Measurements from ENCODE around the gene NFYA. TPM values are rescaled to one million over a fixed set of nuclear protein-coding genes. Genes with fewer than 3 reads are reported as not detected.

NFYA gene
- total RNA-seq, 1 donor from 2014 or later, result 47.9 TPM

DNA sequence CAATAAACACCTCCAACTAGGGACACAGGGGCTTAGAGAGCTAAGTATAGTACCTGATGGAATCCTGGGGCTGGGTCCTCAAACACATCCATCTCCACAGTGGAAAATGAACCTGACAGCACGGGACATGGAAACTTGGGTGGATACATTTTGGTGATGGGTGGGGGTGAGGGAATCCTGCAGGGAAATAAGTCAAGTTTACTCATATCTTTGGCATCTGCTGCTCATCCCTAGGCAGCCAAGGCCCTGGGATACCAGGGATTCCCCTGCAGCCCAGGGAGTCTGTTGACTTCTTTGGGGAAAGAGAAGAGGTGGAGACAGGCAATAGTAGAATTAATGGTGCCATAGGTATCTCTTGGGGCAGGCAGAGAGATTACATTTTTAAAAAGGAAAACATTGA, 13.2 kb upstream of the NFYA start:
- Mint-ChIP-seq H3K9me3 (no peaks in the 10 kb centered on the region), H3K27ac (no peak overlapping the region), H3K4me1 (no peaks in the 10 kb centered on the region), H3K27me3 (ENCODE audit: insufficient read depth, low read depth) (peaks cover 2% of the 10 kb centered on the region), H3K4me3 (no peak overlapping the region), H3K36me3 (peaks cover 21% of the 10 kb centered on the region)
- no peak overlapping the region for H3K4me3 ChIP-seq
- no peaks in the 10 kb centered on the region for H3K79me2 ChIP-seq (ENCODE audit: low read depth)
- no peak for DNase-seq (ENCODE audit: low spot score)
- H3K9ac ChIP-seq, result no peak overlapping the region
- H2AFZ ChIP-seq (replicated peaks), result no peak overlapping the region
- no peaks in the 10 kb centered on the region for H3K27me3 ChIP-seq
- H3K36me3 ChIP-seq, result no peaks in the 10 kb centered on the region
- no peaks in the 10 kb centered on the region for H3F3A ChIP-seq (ENCODE audit: low read depth)
- H3K4me2 ChIP-seq, result no peak overlapping the region
- TF ChIP-seq, protein P1, sequence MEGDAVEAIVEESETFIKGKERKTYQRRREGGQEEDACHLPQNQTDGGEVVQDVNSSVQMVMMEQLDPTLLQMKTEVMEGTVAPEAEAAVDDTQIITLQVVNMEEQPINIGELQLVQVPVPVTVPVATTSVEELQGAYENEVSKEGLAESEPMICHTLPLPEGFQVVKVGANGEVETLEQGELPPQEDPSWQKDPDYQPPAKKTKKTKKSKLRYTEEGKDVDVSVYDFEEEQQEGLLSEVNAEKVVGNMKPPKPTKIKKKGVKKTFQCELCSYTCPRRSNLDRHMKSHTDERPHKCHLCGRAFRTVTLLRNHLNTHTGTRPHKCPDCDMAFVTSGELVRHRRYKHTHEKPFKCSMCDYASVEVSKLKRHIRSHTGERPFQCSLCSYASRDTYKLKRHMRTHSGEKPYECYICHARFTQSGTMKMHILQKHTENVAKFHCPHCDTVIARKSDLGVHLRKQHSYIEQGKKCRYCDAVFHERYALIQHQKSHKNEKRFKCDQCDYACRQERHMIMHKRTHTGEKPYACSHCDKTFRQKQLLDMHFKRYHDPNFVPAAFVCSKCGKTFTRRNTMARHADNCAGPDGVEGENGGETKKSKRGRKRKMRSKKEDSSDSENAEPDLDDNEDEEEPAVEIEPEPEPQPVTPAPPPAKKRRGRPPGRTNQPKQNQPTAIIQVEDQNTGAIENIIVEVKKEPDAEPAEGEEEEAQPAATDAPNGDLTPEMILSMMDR (IDR thresholded peaks at IDR 0.05), result no peak
- TF ChIP-seq EZH2 (IDR thresholded peaks at IDR 0.05), result no peak
- no peak for TF ChIP-seq EZH2phosphoT487 (IDR thresholded peaks at IDR 0.05)
- H3K9me3 ChIP-seq (ENCODE audit: low read depth), result no peaks in the 10 kb centered on the region
- H3K4me1 ChIP-seq, result no peaks in the 10 kb centered on the region
- no peak overlapping the region for H3K27ac ChIP-seq
- H4K20me1 ChIP-seq (ENCODE audit: low read depth), result no peaks in the 10 kb centered on the region

DNA sequence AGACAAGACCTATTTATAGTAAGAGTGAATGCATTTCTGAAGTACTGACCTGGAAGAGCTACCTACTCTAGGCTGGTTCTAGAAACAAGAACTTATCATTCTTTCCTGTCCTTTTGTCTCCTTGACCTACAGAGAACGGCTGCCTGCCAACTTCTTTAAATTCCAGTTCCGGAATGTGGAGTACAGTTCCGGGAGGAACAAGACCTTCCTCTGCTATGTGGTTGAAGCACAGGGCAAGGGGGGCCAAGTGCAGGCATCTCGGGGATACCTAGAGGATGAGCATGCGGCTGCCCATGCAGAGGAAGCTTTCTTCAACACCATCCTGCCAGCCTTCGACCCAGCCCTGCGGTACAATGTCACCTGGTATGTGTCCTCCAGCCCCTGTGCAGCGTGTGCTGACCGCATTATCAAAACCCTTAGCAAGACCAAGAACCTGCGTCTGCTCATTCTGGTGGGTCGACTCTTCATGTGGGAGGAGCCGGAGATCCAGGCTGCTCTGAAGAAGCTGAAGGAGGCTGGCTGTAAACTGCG, 11.5 kb upstream of the NFYA start:
- no peaks in the 10 kb centered on the region for H3K9me3 Mint-ChIP-seq
- H3F3A ChIP-seq (ENCODE audit: low read depth), result no peaks in the 10 kb centered on the region
- H3K36me3 Mint-ChIP-seq, result peaks cover 23% of the 10 kb centered on the region
- TF ChIP-seq EZH2 (IDR thresholded peaks at IDR 0.05) (no peak), EZH2phosphoT487 (IDR thresholded peaks at IDR 0.05) (no peak)
- TF ChIP-seq, protein P1 (IDR thresholded peaks at IDR 0.05), result no peak
- H2AFZ ChIP-seq (replicated peaks), result no peak overlapping the region
- DNase-seq (ENCODE audit: low spot score), result no peak
- peaks cover 2% of the 10 kb centered on the region for H3K27me3 Mint-ChIP-seq (ENCODE audit: insufficient read depth, low read depth)
- H3K4me1 Mint-ChIP-seq, result no peaks in the 10 kb centered on the region
- no peak overlapping the region for H3K27ac ChIP-seq
- H3K36me3 ChIP-seq, result peaks cover 4% of the 10 kb centered on the region
- H3K4me2 ChIP-seq, result no peak overlapping the region
- no peak overlapping the region for H3K4me3 ChIP-seq
- no peak overlapping the region for H3K4me3 Mint-ChIP-seq
- no peaks in the 10 kb centered on the region for H3K4me1 ChIP-seq
- peaks cover 2% of the 10 kb centered on the region for H3K79me2 ChIP-seq (ENCODE audit: low read depth)
- no peak overlapping the region for H3K27ac Mint-ChIP-seq
- H3K9ac ChIP-seq, result no peak overlapping the region
- no peaks in the 10 kb centered on the region for H3K9me3 ChIP-seq (ENCODE audit: low read depth)
- no peaks in the 10 kb centered on the region for H4K20me1 ChIP-seq (ENCODE audit: low read depth)
- H3K27me3 ChIP-seq, result no peaks in the 10 kb centered on the region

DNA sequence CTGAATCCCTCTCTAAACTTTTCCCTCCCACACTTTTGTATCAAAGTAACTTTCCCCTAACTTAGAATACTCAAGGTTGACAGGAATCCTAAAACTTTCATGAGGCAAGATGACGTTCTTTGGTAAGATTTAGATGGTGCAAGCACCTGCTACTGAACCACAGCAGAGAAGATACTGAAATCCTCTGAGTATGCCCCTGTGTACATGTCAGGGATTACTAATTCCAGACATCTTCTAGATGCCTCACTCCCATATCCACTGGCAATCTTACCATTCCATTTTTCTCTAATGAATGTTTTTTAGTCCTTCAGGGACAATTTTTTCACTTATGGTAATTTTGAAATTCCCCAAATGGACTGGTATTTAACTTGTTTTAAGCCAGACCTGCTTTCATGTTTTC, 10.7 kb upstream of the NFYA start:
- Mint-ChIP-seq H3K36me3 (peaks cover 26% of the 10 kb centered on the region), H3K27me3 (ENCODE audit: insufficient read depth, low read depth) (no peaks in the 10 kb centered on the region), H3K9me3 (no peaks in the 10 kb centered on the region), H3K27ac (no peak overlapping the region), H3K4me1 (peaks cover 2% of the 10 kb centered on the region), H3K4me3 (no peak overlapping the region)
- H3K27ac ChIP-seq, result no peak overlapping the region
- peaks cover 2% of the 10 kb centered on the region for H3F3A ChIP-seq (ENCODE audit: low read depth)
- H4K20me1 ChIP-seq (ENCODE audit: low read depth), result no peaks in the 10 kb centered on the region
- no peak overlapping the region for H3K9ac ChIP-seq
- no peaks in the 10 kb centered on the region for H3K27me3 ChIP-seq
- H3K4me2 ChIP-seq, result no peak overlapping the region
- TF ChIP-seq, protein P1 (IDR thresholded peaks at IDR 0.05), result no peak
- TF ChIP-seq EZH2phosphoT487 (IDR thresholded peaks at IDR 0.05) (no peak), EZH2 (IDR thresholded peaks at IDR 0.05) (no peak)
- peaks cover 4% of the 10 kb centered on the region for H3K79me2 ChIP-seq (ENCODE audit: low read depth)
- H3K4me3 ChIP-seq, result no peak overlapping the region
- no peak for DNase-seq (ENCODE audit: low spot score)
- H3K4me1 ChIP-seq, result no peaks in the 10 kb centered on the region
- H3K36me3 ChIP-seq, result peaks cover 4% of the 10 kb centered on the region
- H3K9me3 ChIP-seq (ENCODE audit: low read depth), result no peaks in the 10 kb centered on the region
- H2AFZ ChIP-seq (replicated peaks), result no peak overlapping the region
